ENCODE measurements around the gene WDR46.

GRCh38 chr6:33251395-33252012, 37.5 kb downstream of the WDR46 start:
- TF ChIP-seq CTCF (IDR thresholded peaks at IDR 0.05; ENCODE audit: extremely low read depth in 1 of 2, insufficient read depth in 1 of 2, low read depth in 1 of 2, low read length in 2 of 2) (no peak), POLR2AphosphoS5 (IDR thresholded peaks at IDR 0.05; ENCODE audit: insufficient read depth, low read depth, low read length) (no peak), MYC (IDR thresholded peaks at IDR 0.05; ENCODE audit: low read depth, low read length) (no peak)
